ENCODE data around the gene JAG1. TPM values are rescaled to one million over a fixed set of nuclear protein-coding genes. Genes with fewer than 3 reads are reported as not detected.

JAG1 gene
- total and polyA plus RNA-seq, 2 of the 4 experiments (the other 2 are of a cell fraction), result 10.2 to 22.6 TPM

GRCh38 chr20:10634211-10634610 is 39.6 kb downstream of the JAG1 start:
- H3K18ac ChIP-seq (ENCODE audit: low read depth, low read length), result peak overlapping the region; percentile 19
- peak overlapping the region; percentile 70 for H3K4ac ChIP-seq (ENCODE audit: low read depth, low read length)
- no peak overlapping the region for H2AFZ ChIP-seq (replicated peaks; ENCODE audit: low read length, poor library complexity)
- TF ChIP-seq CEBPB (IDR thresholded peaks at IDR 0.05; ENCODE audit: low read depth, low read length) (no peak), MXI1 (IDR thresholded peaks at IDR 0.05; ENCODE audit: borderline replicate concordance, low read depth, low read length) (no peak), RFX5 (IDR thresholded peaks at IDR 0.05; ENCODE audit: low read depth, low read length) (no peak), MAZ (IDR thresholded peaks at IDR 0.05; ENCODE audit: borderline replicate concordance, low read depth, low read length) (no peak), RAD21 (IDR thresholded peaks at IDR 0.05; ENCODE audit: low read length) (no peak), CTCF (conservative IDR thresholded peaks at IDR 0.05; ENCODE audit: low read depth, low read length) (no peak), FOS (IDR thresholded peaks at IDR 0.05; ENCODE audit: low read depth, low read length) (no peak), POLR2A (IDR thresholded peaks at IDR 0.05; ENCODE audit: low read depth, low read length) (no peak)
- TF ChIP-seq, protein P1, sequence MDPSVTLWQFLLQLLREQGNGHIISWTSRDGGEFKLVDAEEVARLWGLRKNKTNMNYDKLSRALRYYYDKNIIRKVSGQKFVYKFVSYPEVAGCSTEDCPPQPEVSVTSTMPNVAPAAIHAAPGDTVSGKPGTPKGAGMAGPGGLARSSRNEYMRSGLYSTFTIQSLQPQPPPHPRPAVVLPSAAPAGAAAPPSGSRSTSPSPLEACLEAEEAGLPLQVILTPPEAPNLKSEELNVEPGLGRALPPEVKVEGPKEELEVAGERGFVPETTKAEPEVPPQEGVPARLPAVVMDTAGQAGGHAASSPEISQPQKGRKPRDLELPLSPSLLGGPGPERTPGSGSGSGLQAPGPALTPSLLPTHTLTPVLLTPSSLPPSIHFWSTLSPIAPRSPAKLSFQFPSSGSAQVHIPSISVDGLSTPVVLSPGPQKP (IDR thresholded peaks at IDR 0.05; ENCODE audit: borderline replicate concordance, low read depth, low read length), result no peak
- H3K4me2 ChIP-seq (ENCODE audit: low read depth, low read length), result no peak overlapping the region
- peak overlapping the region; percentile 69; the same call in 2 of the 3 replicates for H2BK15ac ChIP-seq (ENCODE audit: low read depth, low read length)
- H3K14ac ChIP-seq (replicated peaks; ENCODE audit: low read depth, low read length), result peak overlapping the region; percentile 12; the same call in 1 of the 2 replicates
- WGBS, 2 experiments (ENCODE audit: extremely low coverage in 2 of 2, insufficient read length in 1 of 2), result no CpG with 5 or more reads among the region's 5 CpGs
- intact Hi-C loops (cut with micrococcal nuclease) (loop anchor here (2.0 kb wide), 1 partner anchor 75 kb away; no protein-coding TSS in a partner anchor), in situ Hi-C loops (cut with MboI; ENCODE audit: low sequenced_read_pairs) (no loop called here), dilution Hi-C loops (cut with HindIII; ENCODE audit: low sequenced_read_pairs, unreplicated experiment) (no loop called here)
- peaks cover 8% of the 10 kb centered on the region for H3K36me3 ChIP-seq (ENCODE audit: control insufficient read depth, insufficient read depth, low read length)
- ChIA-PET POLR2A (ENCODE audit: unreplicated experiment) (no interaction called here), CTCF (no interaction called here)
- no peak overlapping the region for H4K5ac ChIP-seq (ENCODE audit: low read depth, low read length)
- peak overlapping the region; percentile 6; the same call in 1 of the 2 replicates for H3K23ac ChIP-seq (ENCODE audit: low read depth, low read length)
- peak overlapping the region; percentile 51; the same call in 1 of the 2 replicates for H3K56ac ChIP-seq (ENCODE audit: extremely low read depth, insufficient read depth, low read length)
- no peaks in the 10 kb centered on the region for H3K27me3 ChIP-seq (ENCODE audit: control insufficient read depth, insufficient read depth, low read length)
- H4K20me1 ChIP-seq (ENCODE audit: insufficient read depth, low read length), result no peaks in the 10 kb centered on the region
- H3K79me1 ChIP-seq (ENCODE audit: low read depth in 1 of 2, low read length in 2 of 2), result peaks cover 0 to 21% of the 10 kb centered on the region in 2 experiments; a peak in 2 of 4 replicates
- H3K27ac ChIP-seq (ENCODE audit: insufficient read depth, low read length), result no peak overlapping the region; the same call in 1 of the 2 replicates
- BruUV-seq (replicated peaks), result no TSS peak
- H2BK20ac ChIP-seq (ENCODE audit: low read depth, low read length), result peak overlapping the region; percentile 35
- peaks cover 24% of the 10 kb centered on the region for H3K4me1 ChIP-seq (ENCODE audit: control insufficient read depth, insufficient read depth, low read length)
- ATAC-seq (ENCODE audit: low read depth) (no peak), DNase-seq (no peak)
- H2BK5ac ChIP-seq (ENCODE audit: low read depth, low read length, poor library complexity, severe bottlenecking), result no peak overlapping the region
- no peaks in the 10 kb centered on the region for H3K9me3 ChIP-seq (ENCODE audit: control insufficient read depth, insufficient read depth, low read length)
- H4K91ac ChIP-seq (ENCODE audit: insufficient read depth, low read depth, low read length), result peak overlapping the region; percentile 26; the same call in 1 of the 2 replicates
- peak overlapping the region; percentile 83; the same call in 1 of the 2 replicates for H2AK5ac ChIP-seq (ENCODE audit: low read depth, low read length)
- H2BK120ac ChIP-seq (ENCODE audit: low read depth, low read length), result peak overlapping the region; percentile 71
- no peak overlapping the region for H3K4me3 ChIP-seq (ENCODE audit: insufficient read depth, low read depth, low read length)
- H3K9me1 ChIP-seq (ENCODE audit: insufficient read depth, low read length), result peaks cover 16% of the 10 kb centered on the region
- no peak overlapping the region for H3K9ac ChIP-seq (ENCODE audit: low read depth, low read length)
- H4K8ac ChIP-seq (ENCODE audit: low read depth in 2 of 2, low read length in 2 of 2), result peak overlapping the region in 1 of 2 experiments; percentile 34; a peak in 1 of 4 replicates
- H2AK9ac ChIP-seq (replicated peaks; ENCODE audit: low read depth, low read length, poor library complexity), result no peak overlapping the region

Data from IMR-90 (cell line).